ENCODE data around the gene PTPRC.

PTPRC gene

DNA sequence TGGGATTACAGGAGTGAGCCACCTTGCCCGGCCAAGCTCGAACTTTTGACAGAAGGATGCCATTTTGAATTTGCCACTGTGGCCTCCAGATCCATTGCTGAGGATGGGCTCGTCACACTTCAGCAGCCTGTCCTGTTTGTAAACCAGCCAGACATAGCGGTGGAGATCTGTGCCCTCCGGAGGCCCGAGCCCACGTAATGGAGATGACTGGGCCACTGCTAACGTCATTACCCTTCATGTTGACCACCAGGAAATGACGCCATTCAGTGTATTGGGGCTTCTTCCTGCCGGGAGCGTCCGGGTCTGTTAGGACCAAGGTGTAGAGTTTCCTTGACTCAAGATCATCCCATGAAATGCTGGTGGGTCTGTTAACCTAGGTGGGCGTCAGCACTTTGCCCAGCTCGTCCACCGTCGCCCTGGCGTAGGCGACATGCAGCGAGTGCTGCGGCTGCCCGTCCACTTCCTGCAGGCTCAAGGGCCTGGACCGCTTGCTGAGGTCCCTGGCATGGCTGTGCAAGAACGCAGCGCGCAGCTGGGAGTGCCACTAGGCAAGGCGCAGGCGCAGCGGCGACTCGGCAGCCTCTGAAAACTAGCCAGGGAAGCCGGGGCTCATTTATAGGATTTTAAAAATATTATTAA lies 40.8 kb downstream of the PTPRC start:
- H4K20me1 ChIP-seq (ENCODE audit: insufficient read depth, low read length), result no peaks in the 10 kb centered on the region
- no peak overlapping the region for H2AFZ ChIP-seq (ENCODE audit: low read length)
- peak overlapping the region; percentile 100 for H3K27ac ChIP-seq (ENCODE audit: low read depth, low read length, poor library complexity, severe bottlenecking)
- H3K36me3 ChIP-seq (ENCODE audit: insufficient read depth, low read length), result peaks cover 10% of the 10 kb centered on the region; the same call in 1 of the 2 replicates
- H3K4me1 ChIP-seq (ENCODE audit: insufficient read depth, low read length, severe bottlenecking), result peaks cover 100% of the 10 kb centered on the region
- H3K9me2 ChIP-seq (ENCODE audit: low read depth, low read length), result no peaks in the 10 kb centered on the region
- peaks cover 10% of the 10 kb centered on the region for H3F3A ChIP-seq (ENCODE audit: insufficient read depth, low read length)
- peak overlapping the region; percentile 72 for H3K4me2 ChIP-seq (ENCODE audit: low read length)
- no peaks in the 10 kb centered on the region for H3K9me3 ChIP-seq (ENCODE audit: low read length)
- H3K4me3 ChIP-seq (ENCODE audit: low read depth, low read length, poor library complexity, severe bottlenecking), result peak overlapping the region; percentile 52
- TF ChIP-seq EZH2 (IDR thresholded peaks at IDR 0.05; ENCODE audit: borderline replicate concordance, low read length), result no peak
- TF ChIP-seq, protein P1, sequence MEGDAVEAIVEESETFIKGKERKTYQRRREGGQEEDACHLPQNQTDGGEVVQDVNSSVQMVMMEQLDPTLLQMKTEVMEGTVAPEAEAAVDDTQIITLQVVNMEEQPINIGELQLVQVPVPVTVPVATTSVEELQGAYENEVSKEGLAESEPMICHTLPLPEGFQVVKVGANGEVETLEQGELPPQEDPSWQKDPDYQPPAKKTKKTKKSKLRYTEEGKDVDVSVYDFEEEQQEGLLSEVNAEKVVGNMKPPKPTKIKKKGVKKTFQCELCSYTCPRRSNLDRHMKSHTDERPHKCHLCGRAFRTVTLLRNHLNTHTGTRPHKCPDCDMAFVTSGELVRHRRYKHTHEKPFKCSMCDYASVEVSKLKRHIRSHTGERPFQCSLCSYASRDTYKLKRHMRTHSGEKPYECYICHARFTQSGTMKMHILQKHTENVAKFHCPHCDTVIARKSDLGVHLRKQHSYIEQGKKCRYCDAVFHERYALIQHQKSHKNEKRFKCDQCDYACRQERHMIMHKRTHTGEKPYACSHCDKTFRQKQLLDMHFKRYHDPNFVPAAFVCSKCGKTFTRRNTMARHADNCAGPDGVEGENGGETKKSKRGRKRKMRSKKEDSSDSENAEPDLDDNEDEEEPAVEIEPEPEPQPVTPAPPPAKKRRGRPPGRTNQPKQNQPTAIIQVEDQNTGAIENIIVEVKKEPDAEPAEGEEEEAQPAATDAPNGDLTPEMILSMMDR (IDR thresholded peaks at IDR 0.05; ENCODE audit: low read length), result no peak
- no peaks in the 10 kb centered on the region for H3K27me3 ChIP-seq (ENCODE audit: insufficient read depth, low read length)
- peak overlapping the region; percentile 66 for H3K9ac ChIP-seq (ENCODE audit: low read length)
- peaks cover 41% of the 10 kb centered on the region for H3K79me2 ChIP-seq (ENCODE audit: insufficient read depth, low read length)

DNA sequence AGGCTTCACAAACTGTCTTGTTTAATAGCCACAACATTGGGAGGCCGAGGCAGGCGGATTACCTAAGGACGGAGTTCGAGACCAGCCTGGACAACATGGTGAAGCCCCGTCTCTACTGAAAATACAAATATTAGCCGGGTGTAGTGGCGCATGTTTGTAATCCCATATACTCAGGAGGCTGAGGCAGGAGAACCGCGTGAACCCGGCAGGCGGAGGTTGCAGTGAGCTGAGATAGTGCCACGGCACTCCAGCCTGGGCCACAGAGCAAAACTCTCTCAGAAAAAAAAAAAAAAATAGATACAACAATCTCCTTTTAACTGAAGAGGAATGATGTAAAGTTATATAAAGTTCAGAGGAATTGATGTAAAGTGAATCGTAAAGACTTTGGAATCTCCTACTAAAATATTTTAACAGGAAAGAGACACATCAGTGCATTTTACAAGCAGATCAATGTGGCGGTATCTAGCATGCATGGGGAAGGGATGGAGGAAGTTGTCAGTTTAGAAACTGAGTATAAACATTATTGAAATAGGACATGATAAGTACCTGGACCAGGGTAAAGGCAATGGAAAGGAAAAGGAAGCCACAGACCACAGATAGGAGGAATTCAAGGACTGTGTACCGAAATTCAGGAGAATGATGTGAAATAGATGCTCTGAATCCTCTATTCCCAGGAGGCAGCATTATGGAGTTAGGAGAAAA lies 41.5 kb downstream of the PTPRC start:
- H3K27me3 ChIP-seq (ENCODE audit: insufficient read depth, low read length), result no peaks in the 10 kb centered on the region
- H3K27ac ChIP-seq (ENCODE audit: low read depth, low read length, poor library complexity, severe bottlenecking), result peak overlapping the region; percentile 100
- no peaks in the 10 kb centered on the region for H3K9me2 ChIP-seq (ENCODE audit: low read depth, low read length)
- H3K4me3 ChIP-seq (ENCODE audit: low read depth, low read length, poor library complexity, severe bottlenecking), result peak overlapping the region; percentile 52
- peak overlapping the region; percentile 72 for H3K4me2 ChIP-seq (ENCODE audit: low read length)
- H3K4me1 ChIP-seq (ENCODE audit: insufficient read depth, low read length, severe bottlenecking), result peaks cover 100% of the 10 kb centered on the region
- H3K9ac ChIP-seq (ENCODE audit: low read length), result peak overlapping the region; percentile 66
- H3K36me3 ChIP-seq (ENCODE audit: insufficient read depth, low read length), result peaks cover 7% of the 10 kb centered on the region; the same call in 1 of the 2 replicates
- no peaks in the 10 kb centered on the region for H3K9me3 ChIP-seq (ENCODE audit: low read length)
- H3F3A ChIP-seq (ENCODE audit: insufficient read depth, low read length), result peaks cover 10% of the 10 kb centered on the region
- TF ChIP-seq, protein P1 (IDR thresholded peaks at IDR 0.05; ENCODE audit: low read length), result no peak
- TF ChIP-seq EZH2 (IDR thresholded peaks at IDR 0.05; ENCODE audit: borderline replicate concordance, low read length), result no peak
- peaks cover 41% of the 10 kb centered on the region for H3K79me2 ChIP-seq (ENCODE audit: insufficient read depth, low read length)
- H4K20me1 ChIP-seq (ENCODE audit: insufficient read depth, low read length), result no peaks in the 10 kb centered on the region
- no peak overlapping the region for H2AFZ ChIP-seq (ENCODE audit: low read length)

DNA sequence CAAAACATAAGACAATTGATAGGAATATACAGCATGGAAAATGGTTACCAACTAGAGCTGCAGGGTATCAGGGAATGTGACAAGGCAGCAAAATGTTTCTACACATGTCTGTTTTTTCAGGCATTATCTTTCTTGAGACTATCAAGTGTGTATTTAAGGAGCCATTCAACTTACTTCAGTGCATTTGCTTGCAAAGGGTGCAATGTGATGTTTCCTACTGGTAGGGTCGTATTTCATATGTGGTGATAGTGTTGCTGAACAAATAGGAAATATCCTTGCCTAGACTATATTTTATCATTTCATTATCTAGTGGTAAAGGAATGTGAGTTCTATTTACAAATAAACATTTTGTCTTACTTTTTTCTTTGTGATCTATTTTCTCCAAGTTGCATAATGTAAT lies 42.4 kb downstream of the PTPRC start:
- H3K4me1 ChIP-seq (ENCODE audit: insufficient read depth, low read length, severe bottlenecking), result peaks cover 100% of the 10 kb centered on the region
- peak overlapping the region; percentile 72 for H3K4me2 ChIP-seq (ENCODE audit: low read length)
- peak overlapping the region; percentile 66 for H3K9ac ChIP-seq (ENCODE audit: low read length)

More for the DNA sequence above, 42.4 kb downstream of the PTPRC start:
- Histone ChIP-seq H3K9me3 (ENCODE audit: low read length) (no peaks in the 10 kb centered on the region), H3K27me3 (ENCODE audit: insufficient read depth, low read length) (no peaks in the 10 kb centered on the region), H3F3A (ENCODE audit: insufficient read depth, low read length) (peaks cover 10% of the 10 kb centered on the region; the same call in 1 of the 2 replicates), H3K36me3 (ENCODE audit: insufficient read depth, low read length) (peaks cover 11% of the 10 kb centered on the region; the same call in 1 of the 2 replicates), H3K27ac (ENCODE audit: low read depth, low read length, poor library complexity, severe bottlenecking) (peak overlapping the region; percentile 100), H2AFZ (ENCODE audit: low read length) (no peak overlapping the region), H4K20me1 (ENCODE audit: insufficient read depth, low read length) (no peaks in the 10 kb centered on the region), H3K79me2 (ENCODE audit: insufficient read depth, low read length) (peaks cover 43% of the 10 kb centered on the region), H3K9me2 (ENCODE audit: low read depth, low read length) (no peaks in the 10 kb centered on the region), H3K4me3 (ENCODE audit: low read depth, low read length, poor library complexity, severe bottlenecking) (peak overlapping the region; percentile 29)
- TF ChIP-seq, protein P1 (IDR thresholded peaks at IDR 0.05; ENCODE audit: low read length), result no peak
- no peak for TF ChIP-seq EZH2 (IDR thresholded peaks at IDR 0.05; ENCODE audit: borderline replicate concordance, low read length)

Data from OCI-LY1 (cell line).